ENCODE measurements around the gene SMC3.

DNA sequence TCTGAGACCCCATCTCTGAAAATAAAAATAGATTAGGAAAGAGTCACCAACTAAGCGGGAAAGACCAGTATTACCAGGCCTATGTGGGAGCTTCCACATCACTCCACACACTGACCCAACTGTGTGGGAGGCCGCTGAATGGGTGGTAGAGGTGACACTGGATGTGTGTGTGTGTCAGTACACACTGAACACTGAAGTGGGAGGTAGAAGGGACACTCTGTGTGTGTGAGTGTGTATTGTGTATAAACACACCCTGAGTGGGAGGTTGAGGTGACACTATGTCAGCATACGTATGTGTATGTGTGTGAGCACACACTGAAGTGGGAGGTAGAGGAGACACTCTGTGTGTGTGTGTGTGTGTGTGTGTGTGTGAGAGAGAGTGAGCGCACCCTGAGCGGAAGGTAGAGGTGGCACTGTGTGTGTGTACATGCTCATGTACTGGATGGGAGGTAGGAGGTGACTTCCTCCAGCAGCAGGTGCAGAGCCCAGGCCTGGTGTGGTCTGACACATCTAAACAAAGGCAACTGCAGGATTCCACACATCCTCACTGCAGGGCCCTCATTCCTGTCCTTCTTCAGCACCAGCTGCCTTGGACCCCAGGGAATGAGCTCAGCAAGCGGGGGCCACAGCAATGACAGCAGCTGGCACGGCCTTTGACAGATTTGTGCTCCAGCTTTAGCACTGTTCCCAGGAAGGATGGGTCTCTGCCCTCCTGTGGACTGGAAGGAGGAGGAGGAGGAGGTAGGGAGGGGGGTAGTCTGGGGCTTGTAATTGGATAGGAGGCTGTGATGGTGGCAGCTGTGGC lies 50.1 kb downstream of the SMC3 start:
- TF ChIP-seq GLIS3 (CRISPR knock-in tag; IDR thresholded peaks at IDR 0.05) (no peak), OSR1 (CRISPR knock-in tag; IDR thresholded peaks at IDR 0.05) (no peak), ZNF8 (CRISPR knock-in tag; IDR thresholded peaks at IDR 0.05) (no peak), ZFP30 (CRISPR knock-in tag; IDR thresholded peaks at IDR 0.05) (no peak), BACH2 (CRISPR knock-in tag; IDR thresholded peaks at IDR 0.05; ENCODE audit: borderline replicate concordance) (no peak), SNAI2 (CRISPR knock-in tag; IDR thresholded peaks at IDR 0.05) (no peak), PPARA (CRISPR knock-in tag; IDR thresholded peaks at IDR 0.05; ENCODE audit: borderline replicate concordance) (no peak), RARB (CRISPR knock-in tag; IDR thresholded peaks at IDR 0.05) (no peak), ARNTL (CRISPR knock-in tag; IDR thresholded peaks at IDR 0.05; ENCODE audit: borderline replicate concordance, low read depth) (no peak)
- TF ChIP-seq, protein P1, sequence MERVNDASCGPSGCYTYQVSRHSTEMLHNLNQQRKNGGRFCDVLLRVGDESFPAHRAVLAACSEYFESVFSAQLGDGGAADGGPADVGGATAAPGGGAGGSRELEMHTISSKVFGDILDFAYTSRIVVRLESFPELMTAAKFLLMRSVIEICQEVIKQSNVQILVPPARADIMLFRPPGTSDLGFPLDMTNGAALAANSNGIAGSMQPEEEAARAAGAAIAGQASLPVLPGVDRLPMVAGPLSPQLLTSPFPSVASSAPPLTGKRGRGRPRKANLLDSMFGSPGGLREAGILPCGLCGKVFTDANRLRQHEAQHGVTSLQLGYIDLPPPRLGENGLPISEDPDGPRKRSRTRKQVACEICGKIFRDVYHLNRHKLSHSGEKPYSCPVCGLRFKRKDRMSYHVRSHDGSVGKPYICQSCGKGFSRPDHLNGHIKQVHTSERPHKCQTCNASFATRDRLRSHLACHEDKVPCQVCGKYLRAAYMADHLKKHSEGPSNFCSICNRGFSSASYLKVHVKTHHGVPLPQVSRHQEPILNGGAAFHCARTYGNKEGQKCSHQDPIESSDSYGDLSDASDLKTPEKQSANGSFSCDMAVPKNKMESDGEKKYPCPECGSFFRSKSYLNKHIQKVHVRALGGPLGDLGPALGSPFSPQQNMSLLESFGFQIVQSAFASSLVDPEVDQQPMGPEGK (CRISPR knock-in tag; IDR thresholded peaks at IDR 0.05; ENCODE audit: borderline replicate concordance) = no peak
- TF ChIP-seq, protein P2, sequence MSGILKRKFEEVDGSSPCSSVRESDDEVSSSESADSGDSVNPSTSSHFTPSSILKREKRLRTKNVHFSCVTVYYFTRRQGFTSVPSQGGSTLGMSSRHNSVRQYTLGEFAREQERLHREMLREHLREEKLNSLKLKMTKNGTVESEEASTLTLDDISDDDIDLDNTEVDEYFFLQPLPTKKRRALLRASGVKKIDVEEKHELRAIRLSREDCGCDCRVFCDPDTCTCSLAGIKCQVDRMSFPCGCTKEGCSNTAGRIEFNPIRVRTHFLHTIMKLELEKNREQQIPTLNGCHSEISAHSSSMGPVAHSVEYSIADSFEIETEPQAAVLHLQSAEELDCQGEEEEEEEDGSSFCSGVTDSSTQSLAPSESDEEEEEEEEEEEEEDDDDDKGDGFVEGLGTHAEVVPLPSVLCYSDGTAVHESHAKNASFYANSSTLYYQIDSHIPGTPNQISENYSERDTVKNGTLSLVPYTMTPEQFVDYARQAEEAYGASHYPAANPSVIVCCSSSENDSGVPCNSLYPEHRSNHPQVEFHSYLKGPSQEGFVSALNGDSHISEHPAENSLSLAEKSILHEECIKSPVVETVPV (CRISPR knock-in tag; IDR thresholded peaks at IDR 0.05) = no peak
- TF ChIP-seq, protein P3, sequence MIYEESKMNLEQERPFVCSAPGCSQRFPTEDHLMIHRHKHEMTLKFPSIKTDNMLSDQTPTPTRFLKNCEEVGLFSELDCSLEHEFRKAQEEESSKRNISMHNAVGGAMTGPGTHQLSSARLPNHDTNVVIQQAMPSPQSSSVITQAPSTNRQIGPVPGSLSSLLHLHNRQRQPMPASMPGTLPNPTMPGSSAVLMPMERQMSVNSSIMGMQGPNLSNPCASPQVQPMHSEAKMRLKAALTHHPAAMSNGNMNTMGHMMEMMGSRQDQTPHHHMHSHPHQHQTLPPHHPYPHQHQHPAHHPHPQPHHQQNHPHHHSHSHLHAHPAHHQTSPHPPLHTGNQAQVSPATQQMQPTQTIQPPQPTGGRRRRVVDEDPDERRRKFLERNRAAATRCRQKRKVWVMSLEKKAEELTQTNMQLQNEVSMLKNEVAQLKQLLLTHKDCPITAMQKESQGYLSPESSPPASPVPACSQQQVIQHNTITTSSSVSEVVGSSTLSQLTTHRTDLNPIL (CRISPR knock-in tag; IDR thresholded peaks at IDR 0.05; ENCODE audit: low read depth) = no peak
